ENCODE data around the gene DPEP3.

DPEP3 gene

DNA sequence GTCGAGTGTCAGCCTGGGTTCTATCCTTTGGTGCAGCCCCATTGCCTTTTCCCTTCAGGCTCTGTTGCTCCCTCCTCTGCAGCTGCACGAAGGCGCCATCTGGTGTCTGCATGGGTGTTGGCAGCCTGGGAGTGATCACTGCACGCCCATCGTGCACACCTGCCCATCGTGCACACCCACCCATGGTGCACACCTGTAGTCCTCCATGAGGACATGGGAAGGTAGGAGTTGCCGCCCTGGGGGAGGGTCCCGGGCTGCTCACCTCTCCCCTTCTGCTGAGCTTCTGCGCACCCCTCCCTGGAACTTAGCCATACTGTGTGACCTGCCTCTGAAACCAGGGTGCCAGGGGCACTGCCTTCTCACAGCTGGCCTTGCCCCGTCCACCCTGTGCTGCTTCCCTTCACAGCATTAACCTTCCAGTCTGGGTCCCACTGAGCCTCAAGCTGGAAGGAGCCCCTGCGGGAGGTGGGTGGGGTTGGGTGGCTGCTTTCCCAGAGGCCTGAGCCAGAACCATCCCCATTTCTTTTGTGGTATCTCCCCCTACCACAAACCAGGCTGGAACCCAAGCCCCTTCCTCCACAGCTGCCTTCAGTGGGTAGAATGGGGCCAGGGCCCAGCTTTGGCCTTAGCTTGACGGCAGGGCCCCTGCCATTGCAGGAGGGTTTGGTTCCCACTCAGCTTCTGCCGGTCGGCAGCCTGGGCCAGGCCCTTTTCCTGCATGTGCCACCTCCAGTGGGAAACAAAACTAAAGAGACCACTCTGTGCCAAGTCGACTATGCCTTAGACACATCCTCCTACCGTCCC lies 51.5 kb downstream of the DPEP3 start:
- DNase-seq: peak; percentile 75

DNA sequence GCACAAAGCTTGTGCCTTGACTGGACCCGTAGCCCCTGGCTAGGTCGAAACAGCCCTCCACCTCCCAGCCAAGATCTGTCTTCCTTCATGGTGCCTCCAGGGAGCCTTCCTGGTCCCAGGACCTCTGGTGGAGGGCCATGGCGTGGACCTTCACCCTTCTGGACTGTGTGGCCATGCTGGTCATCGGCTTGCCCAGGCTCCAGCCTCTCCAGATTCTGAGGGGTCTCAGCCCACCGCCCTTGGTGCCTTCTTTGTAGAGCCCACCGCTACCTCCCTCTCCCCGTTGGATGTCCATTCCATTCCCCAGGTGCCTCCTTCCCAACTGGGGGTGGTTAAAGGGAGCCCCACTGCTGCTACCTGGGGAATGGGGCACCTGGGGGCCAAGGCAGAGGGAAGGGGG lies 52.2 kb downstream of the DPEP3 start:
- DNase-seq: no peak

DNA sequence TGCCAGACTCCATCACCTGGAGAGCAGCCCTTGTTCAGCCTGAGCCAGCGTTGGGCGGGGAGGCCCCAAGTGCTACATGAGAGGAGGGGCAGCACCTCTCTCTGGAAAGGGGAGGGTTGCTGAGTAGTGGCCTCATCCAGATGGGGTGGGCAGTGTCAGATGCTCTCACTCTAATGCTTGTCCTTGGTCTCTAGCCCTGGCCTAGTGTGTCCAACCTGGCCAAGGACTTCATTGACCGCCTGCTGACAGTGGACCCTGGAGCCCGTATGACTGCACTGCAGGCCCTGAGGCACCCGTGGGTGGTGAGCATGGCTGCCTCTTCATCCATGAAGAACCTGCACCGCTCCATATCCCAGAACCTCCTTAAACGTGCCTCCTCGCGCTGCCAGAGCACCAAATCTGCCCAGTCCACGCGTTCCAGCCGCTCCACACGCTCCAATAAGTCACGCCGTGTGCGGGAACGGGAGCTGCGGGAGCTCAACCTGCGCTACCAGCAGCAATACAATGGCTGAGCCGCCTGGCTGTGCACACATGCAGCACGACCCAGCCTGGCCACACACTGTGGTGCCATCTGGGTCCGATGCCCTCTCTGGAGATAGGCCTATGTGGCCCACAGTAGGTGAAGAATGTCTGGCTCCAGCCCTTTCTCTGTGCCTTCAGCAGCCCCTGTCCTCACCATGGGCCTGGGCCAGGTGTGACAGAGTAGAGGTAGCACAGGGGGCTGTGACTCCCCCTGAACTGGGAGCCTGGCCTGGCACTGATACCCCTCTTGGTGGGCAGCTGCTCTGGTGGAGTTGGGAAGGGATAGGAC lies 53.0 kb downstream of the DPEP3 start:
- no peak for DNase-seq

DNA sequence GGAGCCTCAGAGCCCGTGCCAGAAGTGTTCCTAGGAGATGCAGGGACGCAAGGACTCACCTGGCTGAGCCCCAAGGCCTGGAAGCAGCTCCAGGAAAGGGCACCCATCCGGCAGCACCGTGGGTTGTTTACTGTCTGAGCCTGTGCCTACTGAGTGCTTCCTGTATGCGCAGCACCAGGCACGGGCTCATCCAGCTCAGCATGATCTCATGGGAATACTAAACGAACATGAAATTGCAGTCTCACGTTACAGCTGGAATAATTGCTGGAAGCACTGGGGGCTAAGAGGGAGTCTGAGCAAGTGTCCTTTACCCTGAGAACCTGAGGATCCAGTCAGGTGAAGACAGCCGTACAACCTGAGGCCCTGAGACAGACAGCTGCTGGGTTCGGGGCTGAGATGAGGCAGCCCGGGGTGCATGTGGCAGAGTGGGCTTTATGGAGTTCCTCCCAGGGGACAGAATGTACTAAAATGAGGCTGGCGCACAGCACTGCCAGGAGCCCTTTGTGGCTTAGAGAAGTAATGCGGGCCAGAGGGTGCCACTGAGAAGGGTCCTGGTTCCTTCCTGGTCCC lies 54.0 kb downstream of the DPEP3 start:
- no peak for DNase-seq
